Ishikawa (cell line): ENCODE measurements around the gene XXYLT1.

Source experiments
- CEBPB ChIP-seq: IDR thresholded peaks from 2 replicates; pipeline ENCODE4 v1.6.1; 2012
- CREB1 ChIP-seq: IDR thresholded peaks from 2 replicates; pipeline ENCODE4 v1.6.1; 2012; ENCODE audit warnings: low read depth
- EGR1 ChIP-seq: IDR thresholded peaks from 2 replicates; pipeline ENCODE4 v1.6.1; 2012
- EP300 ChIP-seq: IDR thresholded peaks from 2 replicates; pipeline ENCODE4 v1.6.1; 2012; ENCODE audit warnings: borderline replicate concordance
- FOXM1 ChIP-seq: IDR thresholded peaks from 2 replicates; pipeline ENCODE4 v1.6.1; 2012; ENCODE audit warnings: low read depth, borderline replicate concordance
- MAX ChIP-seq: IDR thresholded peaks from 2 replicates; pipeline ENCODE4 v1.6.1; 2012
- NFIC ChIP-seq: IDR thresholded peaks from 2 replicates; pipeline ENCODE4 v1.6.1; 2012
- RAD21 ChIP-seq: IDR thresholded peaks from 2 replicates; pipeline ENCODE4 v1.6.1; 2012; ENCODE audit warnings: low read depth
- REST ChIP-seq: IDR thresholded peaks from 2 replicates; pipeline ENCODE4 v1.6.1; 2012; ENCODE audit warnings: low read depth, mild to moderate bottlenecking
- TAF1 ChIP-seq: IDR thresholded peaks from 2 replicates; pipeline ENCODE4 v1.6.1; 2012; ENCODE audit warnings: low read depth, mild to moderate bottlenecking
- TCF12 ChIP-seq: IDR thresholded peaks from 2 replicates; pipeline ENCODE4 v1.6.1; 2012; ENCODE audit warnings: low read depth
- TEAD4 ChIP-seq: IDR thresholded peaks from 2 replicates; pipeline ENCODE4 v1.6.1; 2012
- USF1 ChIP-seq: IDR thresholded peaks from 2 replicates; pipeline ENCODE4 v1.6.1; 2012
- YY1 ChIP-seq: IDR thresholded peaks from 2 replicates; pipeline ENCODE4 v1.6.1; 2012; ENCODE audit warnings: low read depth
- ZBTB7A ChIP-seq: IDR thresholded peaks from 2 replicates; pipeline ENCODE4 v1.6.1; 2012; ENCODE audit warnings: low read depth

XXYLT1 gene

GRCh38 chr3:195143221-195143620 lies 127.7 kb downstream of the XXYLT1 start:
- TF ChIP-seq TEAD4 (no peak), CEBPB (no peak), ZBTB7A (no peak), RAD21 (no peak), CREB1 (no peak), EGR1 (no peak), YY1 (no peak)

GRCh38 chr3:195142519-195142918 lies 128.4 kb downstream of the XXYLT1 start:
- TF ChIP-seq EGR1 (no peak), TCF12 (no peak), TEAD4 (no peak), EP300 (no peak), FOXM1 (no peak), YY1 (no peak), CEBPB (no peak), CREB1 (no peak), MAX (no peak), REST (no peak), RAD21 (no peak), TAF1 (no peak), NFIC (no peak), ZBTB7A (no peak), USF1 (no peak)

- TF ChIP-seq FOXM1: no peak
- no peak for TF ChIP-seq TCF12
- TF ChIP-seq REST: no peak
- TF ChIP-seq RAD21: no peak
- no peak for TF ChIP-seq USF1
- no peak for TF ChIP-seq MAX
- TF ChIP-seq TAF1: no peak
- no peak for TF ChIP-seq EP300
- TF ChIP-seq ZBTB7A: no peak
- TF ChIP-seq CEBPB: no peak
- no peak for TF ChIP-seq TEAD4
- TF ChIP-seq EGR1: no peak
- no peak for TF ChIP-seq CREB1
- TF ChIP-seq YY1: no peak
- TF ChIP-seq NFIC: no peak
These were observed 129.9 kb downstream of the XXYLT1 start for GRCh38 chr3:195140816-195141793.

- TF ChIP-seq TAF1 (no peak), YY1 (no peak), ZBTB7A (no peak), RAD21 (no peak), EGR1 (no peak)
These were observed 130.5 kb downstream of the XXYLT1 start for GRCh38 chr3:195140410-195140809.

- no peak for TF ChIP-seq TCF12
- TF ChIP-seq FOXM1: no peak
- TF ChIP-seq TEAD4: no peak
- no peak for TF ChIP-seq CEBPB
- TF ChIP-seq CREB1: no peak
- TF ChIP-seq ZBTB7A: no peak
- no peak for TF ChIP-seq TAF1
- no peak for TF ChIP-seq EP300
- TF ChIP-seq MAX: no peak
- TF ChIP-seq YY1: no peak
- no peak for TF ChIP-seq RAD21
- no peak for TF ChIP-seq USF1
- TF ChIP-seq REST: no peak
These were observed 131.1 kb downstream of the XXYLT1 start for GRCh38 chr3:195139876-195140240.
